H1 (cell line): ENCODE data around the gene ADGRF1. TPM values are rescaled to one million over a fixed set of nuclear protein-coding genes. Genes with fewer than 3 reads are reported as not detected.

Experiments used
- CTCF ChIA-PET: fragments of 300-600 bp; sonication (Branson Sonifier 250); formaldehyde crosslinking; loops from one replicate; lab custom pipeline; 2021; ENCODE audit not compliant: partially characterized antibody; lab: Charles Lee
- POLR2A ChIA-PET: fragments of 300-600 bp; sonication (Branson Sonifier 250); formaldehyde crosslinking; loops from one replicate; lab custom pipeline; 2021; ENCODE audit warnings: inconsistent platforms; ENCODE audit not compliant: partially characterized antibody; lab: Charles Lee
- DNase-seq, 2 experiments: peaks; one replicate each; pipeline versions ENCODE4 v3.0.0 to v3.0.0-alpha.2; 2010 to 2022; ENCODE audit warnings: low spot score in 2 of 2, low read depth in 1 of 2, mixed read lengths in 1 of 2
- FAIRE-seq: peaks from 2 replicates; lab custom pipeline; 2011; peaks lifted over from hg19 to GRCh38; lab: Jason Lieb, UNC
- H2AFZ ChIP-seq: 2 replicates; pipeline ENCODE4 v1.8.1; 2012; ENCODE audit warnings: low read length, inconsistent platforms
- H2AK5ac ChIP-seq: 2 replicates; pipeline ENCODE4 v1.6.1; 2013; ENCODE audit warnings: low read depth, low read length
- H2BK120ac ChIP-seq: replicated peaks from 2 replicates; pipeline ENCODE3; 2013; ENCODE audit warnings: low read depth, low read length, inconsistent platforms
- H2BK12ac ChIP-seq: 2 replicates; pipeline ENCODE4 v1.6.1; 2013; ENCODE audit warnings: low read depth, low read length
- H2BK15ac ChIP-seq: 2 replicates; pipeline ENCODE4 v1.6.1; 2013; ENCODE audit warnings: low read length
- H2BK20ac ChIP-seq: 2 replicates; pipeline ENCODE4 v1.6.1; 2013; ENCODE audit warnings: low read length
- H2BK5ac ChIP-seq: 2 replicates; pipeline ENCODE4 v1.6.1; 2013; ENCODE audit warnings: low read depth, low read length
- H3K14ac ChIP-seq: 2 replicates; pipeline ENCODE4 v1.6.1; 2013; ENCODE audit warnings: inconsistent platforms; ENCODE audit not compliant: insufficient read length
- H3K18ac ChIP-seq: 2 replicates; pipeline ENCODE4 v1.6.1; 2013; ENCODE audit warnings: low read length; ENCODE audit errors: extremely low read depth
- H3K23ac ChIP-seq: 2 replicates; pipeline ENCODE4 v1.6.1; 2013; ENCODE audit warnings: inconsistent platforms; ENCODE audit not compliant: insufficient read length
- H3K23me2 ChIP-seq: 2 replicates; pipeline ENCODE4 v1.6.1; 2013; ENCODE audit warnings: low read depth, low read length
- H3K27ac ChIP-seq: 2 replicates; pipeline ENCODE4 v1.6.1; 2011; ENCODE audit warnings: low read depth, low read length, inconsistent platforms
- H3K27me3 ChIP-seq, 4 experiments: replicated peaks in 1 of 4; 1 replicate in 1 of 4; 2 replicates in 3 of 4; pipeline versions ENCODE4 v1.6.1 to v1.8.1; 2011 to 2013; ENCODE audit warnings: low read length in 3 of 4, mild to moderate bottlenecking in 3 of 4, inconsistent platforms in 2 of 4, mixed read lengths in 2 of 4, moderate library complexity in 1 of 4; ENCODE audit not compliant: control insufficient read depth in 3 of 4, insufficient read depth in 3 of 4; ENCODE audit errors: extremely low read depth in 1 of 4
- H3K36me3 ChIP-seq, 4 experiments: 2 replicates each; pipeline versions ENCODE4 v1.6.1 to v1.8.1; 2011 to 2013; ENCODE audit warnings: mild to moderate bottlenecking in 4 of 4, low read length in 3 of 4, moderate library complexity in 2 of 4, control low read depth in 1 of 4, inconsistent platforms in 1 of 4; ENCODE audit not compliant: insufficient read depth in 4 of 4, control insufficient read depth in 2 of 4
- H3K4ac ChIP-seq: replicated peaks from 2 replicates; pipeline ENCODE3; 2013; ENCODE audit warnings: low read length, low read depth, mixed read lengths, inconsistent platforms; ENCODE audit not compliant: insufficient read length
- H3K4me1 ChIP-seq, 4 experiments: replicated peaks in 1 of 4; 1 replicate in 1 of 4; 2 replicates in 3 of 4; pipeline versions ENCODE4 v1.6.1 to v1.8.1; 2011 to 2013; ENCODE audit warnings: low read length in 3 of 4, inconsistent platforms in 2 of 4, mixed read lengths in 1 of 4; ENCODE audit not compliant: insufficient read depth in 4 of 4, control insufficient read depth in 3 of 4
- H3K4me2 ChIP-seq, 2 experiments: 2 replicates each; pipeline versions ENCODE4 v1.6.1 to v1.8.1; 2011 to 2013; ENCODE audit warnings: low read depth in 2 of 2, low read length in 2 of 2, control low read depth in 1 of 2, inconsistent platforms in 1 of 2, mild to moderate bottlenecking in 1 of 2; ENCODE audit not compliant: insufficient read depth in 1 of 2
- H3K4me3 ChIP-seq, 4 experiments: fragments of 200-600, 300-600 bp in 1 of 4; sonication (generic), shearing (Covaris generic), sonication (Bioruptor Twin) in 1 of 4; 2 replicates each; pipeline versions ENCODE4 v1.5.1 to v1.8.1; 2011 to 2016; ENCODE audit warnings: low read length in 4 of 4, low read depth in 3 of 4, control low read depth in 2 of 4, inconsistent platforms in 2 of 4, mild to moderate bottlenecking in 2 of 4, mixed read lengths in 1 of 4, moderate library complexity in 1 of 4; ENCODE audit not compliant: insufficient read depth in 2 of 4; ENCODE audit errors: extremely low read depth in 1 of 4
- H3K56ac ChIP-seq: replicated peaks from 2 replicates; pipeline ENCODE3; 2013; ENCODE audit warnings: low read depth, mild to moderate bottlenecking, mixed read lengths, low read length, inconsistent platforms; ENCODE audit not compliant: insufficient read length
- H3K79me1 ChIP-seq: 2 replicates; pipeline ENCODE4 v1.6.1; 2013; ENCODE audit warnings: low read depth, low read length, control low read depth
- H3K79me2 ChIP-seq, 2 experiments: 2 replicates each; pipeline versions ENCODE4 v1.6.1 to v1.8.1; 2012 to 2013; ENCODE audit warnings: low read length in 2 of 2, mild to moderate bottlenecking in 2 of 2, inconsistent platforms in 1 of 2; ENCODE audit not compliant: insufficient read depth in 2 of 2, control insufficient read depth in 1 of 2
- H3K9ac ChIP-seq, 4 experiments: replicated peaks in 1 of 4; 1 replicate in 1 of 4; 2 replicates in 3 of 4; pipeline versions ENCODE4 v1.6.1 to v1.8.1; 2011 to 2013; ENCODE audit warnings: low read depth in 3 of 4, low read length in 3 of 4, control low read depth in 2 of 4, mild to moderate bottlenecking in 2 of 4, moderate library complexity in 2 of 4, inconsistent platforms in 1 of 4; ENCODE audit errors: extremely low read depth in 1 of 4
- H3K9me3 ChIP-seq, 2 experiments: 2 replicates each; pipeline versions ENCODE4 v1.6.1 to v1.8.1; 2012 to 2013; ENCODE audit warnings: mild to moderate bottlenecking in 2 of 2, moderate library complexity in 2 of 2, control low read depth in 1 of 2, inconsistent platforms in 1 of 2, low read depth in 1 of 2, low read length in 1 of 2, mixed read lengths in 1 of 2; ENCODE audit not compliant: insufficient read depth in 2 of 2
- H4K20me1 ChIP-seq, 2 experiments: replicated peaks in 1 of 2; 2 replicates each; pipeline versions ENCODE3 to v1.8.1; 2011 to 2013; ENCODE audit warnings: inconsistent platforms in 2 of 2, low read length in 2 of 2, mild to moderate bottlenecking in 1 of 2; ENCODE audit not compliant: insufficient read depth in 2 of 2, control insufficient read depth in 1 of 2
- H4K5ac ChIP-seq: 2 replicates; pipeline ENCODE4 v1.6.1; 2013; ENCODE audit warnings: low read length, low read depth, mixed read lengths, inconsistent platforms; ENCODE audit not compliant: insufficient read length
- H4K8ac ChIP-seq: 2 replicates; pipeline ENCODE4 v1.8.0; 2013; ENCODE audit warnings: mild to moderate bottlenecking, moderate library complexity, low read length, inconsistent platforms; ENCODE audit not compliant: insufficient read depth; ENCODE audit errors: extremely low read depth
- H4K91ac ChIP-seq: replicated peaks from 2 replicates; pipeline ENCODE3; 2013; ENCODE audit warnings: low read length, mixed read lengths, inconsistent platforms; ENCODE audit not compliant: insufficient read length
- CEBPB ChIP-seq: IDR thresholded peaks from 2 replicates; pipeline ENCODE4 v1.6.1; 2012; ENCODE audit warnings: low read depth, low read length
- CTBP2 ChIP-seq: IDR thresholded peaks from 2 replicates; pipeline ENCODE4 v1.7.0; 2011; ENCODE audit warnings: borderline replicate concordance, mild to moderate bottlenecking, moderate library complexity, mixed read lengths, low read length; ENCODE audit not compliant: insufficient read depth, insufficient read length
- JUND ChIP-seq: IDR thresholded peaks from 2 replicates; pipeline ENCODE4 v1.6.1; 2011; ENCODE audit warnings: mild to moderate bottlenecking, improper control_type of control experiment, low read length
- RAD21 ChIP-seq, 2 experiments: IDR thresholded peaks in 1 of 2; conservative IDR thresholded peaks in 1 of 2; 2 replicates each; pipeline ENCODE4 v1.6.1; 2011; ENCODE audit warnings: low read depth in 2 of 2, low read length in 2 of 2, improper control_type of control experiment in 1 of 2, inconsistent platforms in 1 of 2, mild to moderate bottlenecking in 1 of 2, moderate library complexity in 1 of 2
- TCF12 ChIP-seq: IDR thresholded peaks from 2 replicates; pipeline ENCODE4 v1.6.1; 2011; ENCODE audit warnings: low read depth, mild to moderate bottlenecking, low read length
- YY1 ChIP-seq: IDR thresholded peaks from 2 replicates; pipeline ENCODE4 v1.6.1; 2011; ENCODE audit warnings: low read depth, mild to moderate bottlenecking, low read length
- WGBS, 2 experiments: shearing (Covaris generic) in 1 of 2; methylation state at CpG; one replicate each; pipeline versions ENCODE4 v1.1.6 to v1.1.7; 2013 to 2015; ENCODE audit warnings: low lambda C conversion rate in 2 of 2, mixed read lengths in 2 of 2, inconsistent platforms in 1 of 2, low coverage in 1 of 2, missing lambda C conversion rate in 1 of 2; ENCODE audit not compliant: insufficient replicate concordance in 2 of 2, insufficient coverage in 1 of 2, insufficient read length in 1 of 2; ENCODE audit errors: extremely low coverage in 1 of 2, missing lambda C conversion rate in 1 of 2; 5-methylcytosine and 5-hydroxymethylcytosine counted together
- polyA plus RNA-seq, 7 experiments: library from polyadenylated mRNA; depleted of rRNA in 3 of 7; stranded (reverse) in 5 of 7; unstranded in 2 of 7; fragments of >200 nt in 5 of 7; fragments of 200-250 nt in 2 of 7; gene quantifications; 1 replicate in 5 of 7; 2 replicates in 1 of 7; 4 replicates in 1 of 7; pipeline versions ENCODE4 v1.2.1 to v1.2.3, GENCODE V29; 2011 to 2013; ENCODE audit warnings: missing spikeins in 2 of 7, mixed read lengths in 2 of 7
- total RNA-seq: library from RNA; stranded (reverse); fragmentation: NEBNext Ultra II Directional; extraction: Animal tissue kit (Norgen Biotek cat#: 25700); gene quantifications from 2 replicates; pipeline ENCODE4 v1.2.1, GENCODE V29; 2021
- TF ChIP-seq, protein P1 (sequence below): IDR thresholded peaks from 2 replicates; pipeline ENCODE4 v1.6.1; 2012; ENCODE audit warnings: low read length, inconsistent platforms

The ADGRF1 gene
- total and polyA plus RNA-seq, 2 of the 8 experiments (the other 6 are each of a cell fraction or from before 2014, with no cell fraction given): not detected

DNA sequence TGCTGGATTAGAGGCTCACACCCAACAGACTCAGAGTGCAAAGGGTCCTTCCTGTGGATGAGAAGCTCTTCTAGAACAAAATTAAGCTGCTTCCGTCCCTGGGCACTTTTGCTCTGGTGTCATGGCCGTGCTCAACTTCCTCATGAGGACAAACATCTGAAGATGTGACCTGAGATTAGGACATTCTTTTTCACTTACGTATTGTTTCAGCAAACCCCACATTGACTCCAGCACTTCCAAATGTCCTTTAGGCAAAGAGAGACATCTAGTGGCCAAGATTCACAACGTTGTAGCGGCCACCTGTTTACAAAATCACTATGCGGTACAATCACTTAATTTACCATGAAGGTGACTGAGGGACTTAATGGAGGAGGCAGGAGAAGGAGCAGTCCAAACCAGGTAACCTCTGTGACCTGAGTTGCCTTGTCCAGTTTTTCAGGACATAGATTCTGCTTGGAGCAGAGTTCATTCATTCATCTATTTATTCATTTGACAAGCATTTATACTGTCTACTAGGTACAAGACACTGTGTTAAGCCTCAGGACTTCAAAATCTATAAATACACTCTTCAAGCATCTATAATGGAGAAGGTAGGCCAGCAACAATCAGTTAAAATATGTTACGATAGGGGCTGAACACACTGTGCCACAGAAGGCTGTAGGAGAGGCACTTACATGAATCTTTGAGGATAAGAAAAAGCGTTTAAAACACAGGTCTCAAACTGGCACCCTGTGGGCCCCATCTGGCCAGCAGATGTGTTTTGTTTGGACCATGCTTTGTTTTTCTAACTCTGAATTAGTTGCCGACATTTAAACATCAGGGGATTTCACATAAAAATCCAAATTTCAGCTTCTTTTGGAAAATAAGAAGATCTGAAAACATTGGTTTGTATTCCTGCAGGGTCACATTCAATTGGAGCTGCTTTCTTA is 5.6 kb upstream of the ADGRF1 start:
- Histone ChIP-seq H2BK120ac (no peak overlapping the region), H2BK20ac (no peak overlapping the region), H3K9ac (no peak overlapping the region), H3K14ac (no peak overlapping the region), H3K9me3 (no peaks in the 10 kb centered on the region), H3K23me2 (no peaks in the 10 kb centered on the region), H4K91ac (no peak overlapping the region), H2AFZ (peak overlapping the region; percentile 96), H3K79me1 (no peaks in the 10 kb centered on the region), H3K27ac (no peak overlapping the region), H2BK15ac (no peak overlapping the region), H3K18ac (no peak overlapping the region), H3K27me3 (no peaks in the 10 kb centered on the region), H3K4me1 (no peaks in the 10 kb centered on the region), H3K23ac (no peak overlapping the region), H4K20me1 (no peaks in the 10 kb centered on the region), H3K4me3 (no peak overlapping the region), H3K4ac (no peak overlapping the region), H3K36me3 (no peaks in the 10 kb centered on the region), H3K56ac (no peak overlapping the region), H4K5ac (no peak overlapping the region), H3K4me2 (no peak overlapping the region), H3K79me2 (no peaks in the 10 kb centered on the region), H2AK5ac (no peak overlapping the region), H4K8ac (no peak overlapping the region), H2BK12ac (no peak overlapping the region), H2BK5ac (no peak overlapping the region)
- POLR2A ChIA-PET: no interaction called here
- FAIRE-seq: peak; percentile 93
- 37% methylated on average over 9 of the region's 9 CpGs; no CpG with 5 or more reads in 1 of the 2 experiments for WGBS, 2 experiments
- CTCF ChIA-PET: interaction anchor here (0.5 to 3.7 kb wide), 22 partner anchors 10 to 972 kb away, joined by 3 to 23 read pairs (median 5); no protein-coding TSS in a partner anchor
- DNase-seq: peak; percentile 56 to 59
- TF ChIP-seq, protein P1, sequence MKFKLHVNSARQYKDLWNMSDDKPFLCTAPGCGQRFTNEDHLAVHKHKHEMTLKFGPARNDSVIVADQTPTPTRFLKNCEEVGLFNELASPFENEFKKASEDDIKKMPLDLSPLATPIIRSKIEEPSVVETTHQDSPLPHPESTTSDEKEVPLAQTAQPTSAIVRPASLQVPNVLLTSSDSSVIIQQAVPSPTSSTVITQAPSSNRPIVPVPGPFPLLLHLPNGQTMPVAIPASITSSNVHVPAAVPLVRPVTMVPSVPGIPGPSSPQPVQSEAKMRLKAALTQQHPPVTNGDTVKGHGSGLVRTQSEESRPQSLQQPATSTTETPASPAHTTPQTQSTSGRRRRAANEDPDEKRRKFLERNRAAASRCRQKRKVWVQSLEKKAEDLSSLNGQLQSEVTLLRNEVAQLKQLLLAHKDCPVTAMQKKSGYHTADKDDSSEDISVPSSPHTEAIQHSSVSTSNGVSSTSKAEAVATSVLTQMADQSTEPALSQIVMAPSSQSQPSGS: peak; percentile 51; the same call in 1 of the 2 replicates
- peak; percentile 83 for TF ChIP-seq JUND
- 0 out of 2 replicates have a peak, but pooled peaks have one; percentile 11 for TF ChIP-seq CEBPB
- TF ChIP-seq YY1: peak; percentile 60; the same call in 1 of the 2 replicates
- 0 out of 2 replicates have a peak, but pooled peaks have one; percentile 26 for TF ChIP-seq TCF12
- no peak for TF ChIP-seq CTBP2
- TF ChIP-seq RAD21 (IDR thresholded peaks at IDR 0.05 in 1 of 2, conservative IDR thresholded peaks at IDR 0.05 in 1 of 2; ENCODE audit: low read depth in 2 of 2, low read length in 2 of 2): peak; percentile 91 to 92
